SKM-1 treated with dmso at 0.1 percent for 144 hours (cell line): ENCODE results near the gene DNM1.

Experiments used
- DNase-seq: peaks from one replicate; lab custom pipeline; 2025; ENCODE audit not compliant: unreplicated experiment; lab: John Stamatoyannopoulos, UW

DNM1 gene

DNA sequence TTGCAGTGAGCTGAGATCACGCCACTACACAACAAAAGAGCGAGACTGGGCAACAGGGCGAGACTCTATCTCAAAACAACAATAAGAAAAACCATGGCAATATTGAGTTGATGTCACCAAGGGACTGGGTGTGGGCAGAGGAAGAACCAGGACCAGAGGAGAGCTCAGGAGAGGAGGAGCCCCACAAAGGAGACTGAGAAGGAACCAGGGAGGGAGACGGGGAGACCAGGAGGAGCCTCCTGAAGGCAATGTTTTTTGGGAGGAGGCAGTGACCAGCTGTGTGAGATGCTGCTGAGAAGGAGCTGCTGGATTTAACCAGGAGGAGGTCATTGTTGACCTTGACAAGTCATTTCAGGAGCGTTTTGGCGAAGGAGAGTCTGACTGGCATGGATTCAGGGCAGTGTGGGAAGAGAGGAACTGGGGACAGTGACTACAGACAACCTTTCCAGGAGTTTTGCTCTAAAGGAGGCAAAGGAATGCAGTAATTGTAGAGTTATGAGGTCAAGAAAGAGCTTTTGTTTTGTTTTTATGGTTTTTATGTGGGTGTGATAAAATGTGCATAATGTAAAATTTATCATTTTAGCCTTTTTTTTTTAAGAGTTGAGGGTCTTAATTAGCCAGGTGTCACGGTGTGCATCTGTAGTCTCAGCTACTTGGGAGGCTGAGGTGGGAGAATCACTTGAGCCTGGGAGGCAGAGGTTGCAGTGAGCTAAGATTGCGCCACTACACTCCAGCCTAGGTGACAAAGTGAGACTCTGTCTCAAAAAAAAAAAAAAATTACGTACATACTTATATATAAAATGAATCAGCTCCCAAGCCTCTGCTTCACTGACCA is 101.2 kb downstream of the DNM1 start:
- no peak for DNase-seq
